Posterior vena cava (tissue), 2 donors: ENCODE results near the gene MGAT3. TPM values are rescaled to one million over a fixed set of nuclear protein-coding genes. Genes with fewer than 3 reads are reported as not detected.

Experiments
- DNase-seq: peaks from one replicate; pipeline ENCODE4 v3.0.0-alpha.2; 2020; ENCODE audit warnings: low spot score
- intact Hi-C, 2 donors: fragments of 100-400 bp; cut with DNase I; formaldehyde crosslinking; loops; one replicate each; pipeline versions ENCODE4 v1.14.1 to v1.14.2; 2022 to 2023
- total RNA-seq, 2 donors: library from RNA; stranded (reverse); fragmentation: NEBNext Ultra II Directional; extraction: Animal tissue kit (Norgen Biotek cat#: 25700); gene quantifications; one replicate each; pipeline ENCODE4 v1.2.1, GENCODE V29; 2021
- donor health status: DM: yes; HTN: yes; CAD: no.
- donor health status: DM: yes; HTN: yes; CAD: no.

The MGAT3 gene
- total RNA-seq, 2 donors from 2014 or later = 2.3 to 3.2 TPM

GRCh38 chr22:39530692-39531331, 74.0 kb downstream of the MGAT3 start:
- intact Hi-C loops = loop anchor here in 1 of 2 donors (5.0 to 10.0 kb wide), 2 partner anchors 39 to 824 kb away; no protein-coding TSS in a partner anchor
- no peak for DNase-seq

GRCh38 chr22:39532215-39533073, 75.6 kb downstream of the MGAT3 start, which contains the start of gene RPS19BP1:
RPS19BP1 (minus strand) TSS chr22:39532748; CDS start chr22:39532738, 10 bp downstream.
- intact Hi-C loops = loop anchor here in 1 of 2 donors (5.0 to 10.0 kb wide), 2 partner anchors 40 to 822 kb away; no protein-coding TSS in a partner anchor
- peak; percentile 99 for DNase-seq

- intact Hi-C loops = loop anchor here in 1 of 2 donors (5.0 to 10.0 kb wide), 2 partner anchors 42 to 821 kb away; no protein-coding TSS in a partner anchor
- no peak for DNase-seq
Observed at GRCh38 chr22:39534092-39534506, 77.3 kb downstream of the MGAT3 start.

GRCh38 chr22:39534591-39535356, 78.0 kb downstream of the MGAT3 start:
- DNase-seq = peak; percentile 95
- intact Hi-C loops = loop anchor here (5.0 to 10.0 kb wide), 4 partner anchors 42 to 820 kb away; no protein-coding TSS in a partner anchor

GRCh38 chr22:39535357-39535725, 78.5 kb downstream of the MGAT3 start:
- intact Hi-C loops = loop anchor here (5.0 to 10.0 kb wide), 3 partner anchors 492 to 819 kb away; no protein-coding TSS in a partner anchor
- DNase-seq = no peak

GRCh38 chr22:39535831-39536449, 79.1 kb downstream of the MGAT3 start:
- intact Hi-C loops = loop anchor here (5.0 to 10.0 kb wide), 3 partner anchors 491 to 819 kb away; no protein-coding TSS in a partner anchor
- DNase-seq = no peak

- no peak for DNase-seq
- intact Hi-C loops = loop anchor here (5.0 to 10.0 kb wide), 3 partner anchors 491 to 818 kb away; no protein-coding TSS in a partner anchor
Observed at GRCh38 chr22:39536711-39537110, 79.9 kb downstream of the MGAT3 start.

- DNase-seq = no peak
- intact Hi-C loops = loop anchor here (5.0 to 10.0 kb wide), 3 partner anchors 489 to 817 kb away; no protein-coding TSS in a partner anchor
Observed at GRCh38 chr22:39537975-39538374, 81.2 kb downstream of the MGAT3 start.

Other genes starting within 250 kb of the MGAT3 start
- gene PDGFB, start 212.0 kb upstream of the MGAT3 start, total RNA-seq = 1 to 10 TPM; 7.5 to 8.1 TPM
- 1,000 to 10,000 TPM; 1,303 to 1,339 TPM for gene RPL3, start 137.4 kb upstream of the MGAT3 start, total RNA-seq
- gene SYNGR1, start 107.0 kb upstream of the MGAT3 start, total RNA-seq = 10 to 100 TPM; 12.8 to 15.2 TPM
- 10 to 100 TPM; 20.0 to 20.7 TPM for gene TAB1, start 57.2 kb upstream of the MGAT3 start, total RNA-seq
- 10 to 100 TPM; 16.5 to 16.8 TPM for gene MIEF1, start 45.3 kb downstream of the MGAT3 start, total RNA-seq
- 100 to 1,000 TPM; 414 to 565 TPM for gene ATF4, start 63.5 kb downstream of the MGAT3 start, total RNA-seq
- gene RPS19BP1, start 75.7 kb downstream of the MGAT3 start, total RNA-seq = 10 to 100 TPM; 49.9 to 54.4 TPM
- under 1 TPM; 0.05 to 0.09 TPM for gene CACNA1I, start 113.7 kb downstream of the MGAT3 start, total RNA-seq